ENCODE measurements around the gene DOK6. TPM values are rescaled to one million over a fixed set of nuclear protein-coding genes. Genes with fewer than 3 reads are reported as not detected.

DOK6 gene
- total and polyA plus RNA-seq, 2 donors (not counting 1 experiment from before 2014, with no cell fraction given): not detected

DNA sequence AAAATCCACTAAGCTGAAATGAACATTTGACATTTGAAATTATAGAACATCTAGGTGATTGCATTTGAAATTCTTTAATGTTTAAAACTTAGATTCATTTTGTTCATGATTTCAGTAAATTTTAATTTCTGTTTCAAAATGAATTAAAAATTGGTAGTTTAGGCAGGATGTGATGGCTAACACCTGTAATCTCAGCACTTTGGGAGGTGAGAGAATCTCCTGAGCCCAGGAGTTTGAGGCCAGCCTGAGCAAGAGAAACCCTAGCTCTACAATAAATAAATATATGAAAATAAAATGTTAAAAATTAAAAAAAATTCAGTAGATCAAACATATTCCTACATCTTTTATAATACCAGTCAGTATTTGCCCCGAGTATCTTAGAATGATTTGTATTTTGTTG is 330.0 kb downstream of the DOK6 start:
- no peak for TF ChIP-seq EZH2 (IDR thresholded peaks at IDR 0.05; ENCODE audit: borderline replicate concordance, insufficient read depth, low read depth, low read length, poor library complexity, severe bottlenecking)
- Histone ChIP-seq H4K20me1 (ENCODE audit: control insufficient read depth, insufficient read depth, low read length, poor library complexity, severe bottlenecking) (no peaks in the 10 kb centered on the region), H3K9ac (ENCODE audit: low read length) (no peak overlapping the region), H3K27ac (ENCODE audit: low read length in 2 of 2) (no peak overlapping the region), H3K27me3 (replicated peaks in 1 of 4; ENCODE audit: control extremely low read depth in 1 of 4, control insufficient read depth in 3 of 4, insufficient read depth in 4 of 4, low read length in 3 of 4) (no peaks in the 10 kb centered on the region), H3K36me3 (replicated peaks in 1 of 2; ENCODE audit: control extremely low read depth in 1 of 2, control insufficient read depth in 1 of 2, extremely low read depth in 1 of 2, insufficient read depth in 2 of 2, low read length in 1 of 2) (no peaks in the 10 kb centered on the region), H3K4me1 (ENCODE audit: control insufficient read depth in 2 of 2, insufficient read depth in 2 of 2, low read length in 2 of 2) (no peaks in the 10 kb centered on the region), H3K4me2 (replicated peaks; ENCODE audit: low read depth, low read length, poor library complexity, severe bottlenecking) (no peak overlapping the region), H3K4me3 (ENCODE audit: control extremely low read depth in 1 of 5, extremely low read depth in 1 of 5, insufficient read depth in 1 of 5, low read depth in 2 of 5, low read length in 4 of 5) (no peak overlapping the region), H3K9me3 (ENCODE audit: control extremely low read depth in 1 of 3, control insufficient read depth in 2 of 3, insufficient read depth in 1 of 3, low read length in 2 of 3) (no peaks in the 10 kb centered on the region), H3K79me2 (ENCODE audit: control insufficient read depth, insufficient read depth, low read length) (no peaks in the 10 kb centered on the region), H2AFZ (ENCODE audit: insufficient read depth, low read depth, low read length, poor library complexity, severe bottlenecking) (no peak overlapping the region)
- ATAC-seq (ENCODE audit: low read depth) (no peak), DNase-seq (no peak)
- ChIA-PET POLR2A (no interaction called here), CTCF (no interaction called here)
- Mint-ChIP-seq H3K4me1 (no peaks in the 10 kb centered on the region), H3K9me3 (ENCODE audit: insufficient read depth) (no peaks in the 10 kb centered on the region), H3K27me3 (no peaks in the 10 kb centered on the region), H3K4me3 (no peak overlapping the region), H3K27ac (no peak overlapping the region)
- WGBS (ENCODE audit: insufficient coverage): no CpG with 5 or more reads among the region's 1 CpG
- intact Hi-C loops (cut with micrococcal nuclease): no loop called here

DNA sequence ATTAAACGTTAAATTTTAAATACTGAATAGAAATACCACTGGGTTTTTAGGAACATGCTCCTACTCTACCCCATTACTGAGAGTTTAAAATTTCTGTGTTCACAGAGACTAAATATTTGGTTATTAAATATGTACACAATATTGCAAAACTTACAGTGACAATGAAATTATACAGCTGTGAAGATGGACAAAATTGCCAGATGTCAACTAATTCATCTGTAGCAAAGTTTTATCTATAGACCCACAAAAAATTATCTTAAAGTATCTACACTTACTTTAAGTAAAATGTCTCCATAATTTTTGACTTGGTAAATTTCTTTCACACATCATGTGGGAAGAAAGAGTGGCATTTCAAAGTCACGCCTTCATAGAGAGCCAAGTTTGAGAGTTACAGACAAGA is 333.8 kb downstream of the DOK6 start:
- Mint-ChIP-seq H3K27ac (no peak overlapping the region), H3K4me3 (no peak overlapping the region), H3K4me1 (no peaks in the 10 kb centered on the region), H3K9me3 (ENCODE audit: insufficient read depth) (no peaks in the 10 kb centered on the region), H3K27me3 (no peaks in the 10 kb centered on the region)
- Histone ChIP-seq H3K79me2 (ENCODE audit: control insufficient read depth, insufficient read depth, low read length) (no peaks in the 10 kb centered on the region), H3K27ac (ENCODE audit: low read length in 2 of 2) (no peak overlapping the region), H3K9me3 (ENCODE audit: control extremely low read depth in 1 of 3, control insufficient read depth in 2 of 3, insufficient read depth in 1 of 3, low read length in 2 of 3) (no peaks in the 10 kb centered on the region), H3K9ac (ENCODE audit: low read length) (no peak overlapping the region), H2AFZ (ENCODE audit: insufficient read depth, low read depth, low read length, poor library complexity, severe bottlenecking) (no peak overlapping the region), H3K27me3 (replicated peaks in 1 of 4; ENCODE audit: control extremely low read depth in 1 of 4, control insufficient read depth in 3 of 4, insufficient read depth in 4 of 4, low read length in 3 of 4) (no peaks in the 10 kb centered on the region), H3K4me2 (replicated peaks; ENCODE audit: low read depth, low read length, poor library complexity, severe bottlenecking) (no peak overlapping the region), H4K20me1 (ENCODE audit: control insufficient read depth, insufficient read depth, low read length, poor library complexity, severe bottlenecking) (no peaks in the 10 kb centered on the region), H3K4me3 (ENCODE audit: control extremely low read depth in 1 of 5, extremely low read depth in 1 of 5, insufficient read depth in 1 of 5, low read depth in 2 of 5, low read length in 4 of 5) (no peak overlapping the region), H3K4me1 (ENCODE audit: control insufficient read depth in 2 of 2, insufficient read depth in 2 of 2, low read length in 2 of 2) (no peaks in the 10 kb centered on the region), H3K36me3 (replicated peaks in 1 of 2; ENCODE audit: control extremely low read depth in 1 of 2, control insufficient read depth in 1 of 2, extremely low read depth in 1 of 2, insufficient read depth in 2 of 2, low read length in 1 of 2) (no peaks in the 10 kb centered on the region)
- TF ChIP-seq, protein P1, sequence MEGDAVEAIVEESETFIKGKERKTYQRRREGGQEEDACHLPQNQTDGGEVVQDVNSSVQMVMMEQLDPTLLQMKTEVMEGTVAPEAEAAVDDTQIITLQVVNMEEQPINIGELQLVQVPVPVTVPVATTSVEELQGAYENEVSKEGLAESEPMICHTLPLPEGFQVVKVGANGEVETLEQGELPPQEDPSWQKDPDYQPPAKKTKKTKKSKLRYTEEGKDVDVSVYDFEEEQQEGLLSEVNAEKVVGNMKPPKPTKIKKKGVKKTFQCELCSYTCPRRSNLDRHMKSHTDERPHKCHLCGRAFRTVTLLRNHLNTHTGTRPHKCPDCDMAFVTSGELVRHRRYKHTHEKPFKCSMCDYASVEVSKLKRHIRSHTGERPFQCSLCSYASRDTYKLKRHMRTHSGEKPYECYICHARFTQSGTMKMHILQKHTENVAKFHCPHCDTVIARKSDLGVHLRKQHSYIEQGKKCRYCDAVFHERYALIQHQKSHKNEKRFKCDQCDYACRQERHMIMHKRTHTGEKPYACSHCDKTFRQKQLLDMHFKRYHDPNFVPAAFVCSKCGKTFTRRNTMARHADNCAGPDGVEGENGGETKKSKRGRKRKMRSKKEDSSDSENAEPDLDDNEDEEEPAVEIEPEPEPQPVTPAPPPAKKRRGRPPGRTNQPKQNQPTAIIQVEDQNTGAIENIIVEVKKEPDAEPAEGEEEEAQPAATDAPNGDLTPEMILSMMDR (IDR thresholded peaks at IDR 0.05): no peak
- TF ChIP-seq EZH2 (IDR thresholded peaks at IDR 0.05; ENCODE audit: borderline replicate concordance, insufficient read depth, low read depth, low read length, poor library complexity, severe bottlenecking): no peak
- POLR2A ChIA-PET: no interaction called here
- ATAC-seq (ENCODE audit: low read depth) (no peak), DNase-seq (no peak)
- CTCF ChIA-PET: no interaction called here
- intact Hi-C loops (cut with micrococcal nuclease): no loop called here
- no CpG with 5 or more reads among the region's 2 CpGs for WGBS (ENCODE audit: insufficient coverage)

Data from B cell (primary cell).